Adipocyte (in vitro differentiated cells): ENCODE results near the gene DPF1.

ENCODE experiments used
- DNase-seq: peaks from one replicate; pipeline ENCODE4 v3.0.0-alpha.2; 2015; ENCODE audit warnings: low read depth
- H3K27me3 ChIP-seq: replicated peaks from 2 replicates; pipeline ENCODE4 v1.7.0; 2013; ENCODE audit warnings: mild to moderate bottlenecking, low read length, moderate library complexity; ENCODE audit not compliant: control insufficient read depth, insufficient read depth
- H3K36me3 ChIP-seq: 2 replicates; pipeline ENCODE4 v1.7.0; 2013; ENCODE audit warnings: low read length, mild to moderate bottlenecking, moderate library complexity; ENCODE audit not compliant: control insufficient read depth, insufficient read depth, severe bottlenecking
- H3K4me1 ChIP-seq: 2 replicates; pipeline ENCODE4 v1.7.0; 2013; ENCODE audit warnings: mild to moderate bottlenecking, low read length, moderate library complexity; ENCODE audit not compliant: control insufficient read depth, insufficient read depth
- H3K4me3 ChIP-seq: 2 replicates; pipeline ENCODE4 v1.7.0; 2013; ENCODE audit warnings: mild to moderate bottlenecking, low read length, moderate library complexity
- H3K9ac ChIP-seq: 2 replicates; pipeline ENCODE4 v1.7.0; 2013; ENCODE audit warnings: mild to moderate bottlenecking, low read length, moderate library complexity
- H3K9me3 ChIP-seq: 2 replicates; pipeline ENCODE4 v1.7.0; 2013; ENCODE audit warnings: mild to moderate bottlenecking, low read length, moderate library complexity; ENCODE audit not compliant: control insufficient read depth

Gene DPF1

DNA sequence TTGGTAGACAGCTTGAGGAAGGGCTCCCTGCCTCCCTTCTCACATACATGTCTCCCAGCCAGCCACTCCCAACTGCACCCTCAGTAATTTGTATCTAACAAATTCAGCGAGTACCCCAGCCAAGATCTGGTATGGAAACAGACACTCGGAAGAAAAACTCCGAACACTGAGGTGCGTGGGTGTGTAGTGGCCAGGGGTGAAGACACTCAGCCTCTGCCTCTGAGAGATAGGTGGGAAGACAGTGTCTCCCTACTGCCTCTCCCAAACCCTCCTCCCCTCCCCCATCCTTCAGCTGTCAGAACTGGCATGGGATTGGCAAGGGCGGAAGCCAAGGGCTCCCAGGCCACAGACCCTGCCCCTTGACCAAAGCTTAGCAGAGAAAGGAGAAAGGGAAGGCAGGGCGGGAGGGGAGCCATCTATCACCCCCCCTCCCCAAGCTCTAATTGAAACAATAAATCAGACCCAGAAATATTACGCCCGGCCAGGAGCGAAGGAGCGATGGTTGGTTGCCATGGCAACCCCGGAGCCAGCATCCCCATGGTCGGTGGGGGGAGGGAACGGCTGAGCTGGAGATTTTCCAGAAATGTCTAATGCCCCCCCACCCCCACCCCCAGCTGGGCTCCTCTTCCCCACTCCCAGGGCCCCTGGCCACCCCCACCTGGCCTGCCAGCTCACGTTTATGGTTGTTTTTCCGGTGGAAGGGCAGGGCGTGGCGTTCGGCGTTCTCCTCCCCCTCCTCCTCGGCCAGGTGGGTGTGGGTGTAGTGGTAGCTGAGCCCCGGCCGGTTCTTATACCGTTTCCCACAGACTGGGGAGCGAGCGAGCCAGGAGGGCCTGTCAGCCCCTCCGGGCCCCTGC lies 7.0 kb downstream of the DPF1 start:
- no peak for DNase-seq
- H3K4me1 ChIP-seq, result no peaks in the 10 kb centered on the region
- no peaks in the 10 kb centered on the region for H3K36me3 ChIP-seq
- H3K27me3 ChIP-seq, result no peaks in the 10 kb centered on the region
- no peak overlapping the region for H3K4me3 ChIP-seq
- H3K9ac ChIP-seq, result no peak overlapping the region
- no peaks in the 10 kb centered on the region for H3K9me3 ChIP-seq

DNA sequence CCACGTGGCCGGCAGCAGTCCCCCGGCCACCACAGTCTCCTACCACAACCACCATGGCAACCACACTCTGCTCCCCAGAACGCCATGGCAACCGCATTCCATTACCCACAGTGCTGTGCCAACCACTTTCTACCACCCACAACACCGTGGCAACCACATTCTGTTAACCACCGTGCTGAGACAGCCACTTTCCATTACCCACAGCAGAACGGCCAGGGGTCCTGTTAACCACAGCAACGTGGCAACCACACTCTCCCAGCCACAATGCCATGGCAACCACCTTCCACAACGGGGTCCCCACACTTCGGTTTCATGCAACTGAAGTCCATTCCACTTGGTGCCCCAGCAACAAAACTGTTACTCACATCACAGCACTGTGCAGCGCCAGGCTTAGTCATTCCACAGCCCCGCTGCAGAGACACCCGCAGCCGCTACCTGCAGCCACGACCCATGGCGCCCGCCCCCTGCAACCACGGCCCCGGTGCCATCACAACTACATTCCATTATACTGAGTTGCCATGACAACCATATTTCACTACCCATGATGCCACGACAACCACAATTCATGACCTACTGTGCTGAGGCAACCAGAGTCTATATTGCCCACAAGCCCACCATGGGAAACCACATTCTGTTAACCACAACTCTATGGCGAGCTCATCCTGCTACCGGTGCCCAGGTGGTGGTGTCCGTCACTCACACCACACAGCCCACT lies 10.0 kb downstream of the DPF1 start:
- no peaks in the 10 kb centered on the region for H3K36me3 ChIP-seq
- H3K4me3 ChIP-seq, result no peak overlapping the region
- DNase-seq, result no peak
- peaks cover 8% of the 10 kb centered on the region for H3K4me1 ChIP-seq
- peaks cover 4% of the 10 kb centered on the region for H3K27me3 ChIP-seq
- no peaks in the 10 kb centered on the region for H3K9me3 ChIP-seq
- H3K9ac ChIP-seq, result no peak overlapping the region

DNA sequence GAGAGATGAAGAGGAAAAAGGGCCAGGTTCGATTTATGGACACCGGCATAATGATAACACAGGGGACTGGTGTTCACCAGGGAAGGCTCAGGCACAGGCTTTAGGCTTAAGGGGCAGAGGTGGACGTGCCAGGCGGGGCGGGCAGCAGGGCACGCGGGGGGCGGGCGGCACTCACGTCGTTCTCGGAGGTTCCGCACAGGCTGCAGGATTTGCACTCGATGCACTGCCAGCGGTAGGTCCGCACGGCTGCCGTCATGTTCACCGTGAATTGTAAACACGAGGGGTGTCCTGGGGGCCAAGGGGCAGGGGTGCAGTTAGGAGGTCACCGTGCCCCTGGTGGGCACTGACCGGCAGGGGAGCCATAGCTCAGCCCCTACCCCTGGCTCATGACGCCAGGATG lies 10.6 kb downstream of the DPF1 start:
- Histone ChIP-seq H3K36me3 (no peaks in the 10 kb centered on the region), H3K9me3 (no peaks in the 10 kb centered on the region), H3K9ac (no peak overlapping the region), H3K4me1 (peaks cover 8% of the 10 kb centered on the region), H3K27me3 (peaks cover 4% of the 10 kb centered on the region), H3K4me3 (no peak overlapping the region)
- no peak for DNase-seq

DNA sequence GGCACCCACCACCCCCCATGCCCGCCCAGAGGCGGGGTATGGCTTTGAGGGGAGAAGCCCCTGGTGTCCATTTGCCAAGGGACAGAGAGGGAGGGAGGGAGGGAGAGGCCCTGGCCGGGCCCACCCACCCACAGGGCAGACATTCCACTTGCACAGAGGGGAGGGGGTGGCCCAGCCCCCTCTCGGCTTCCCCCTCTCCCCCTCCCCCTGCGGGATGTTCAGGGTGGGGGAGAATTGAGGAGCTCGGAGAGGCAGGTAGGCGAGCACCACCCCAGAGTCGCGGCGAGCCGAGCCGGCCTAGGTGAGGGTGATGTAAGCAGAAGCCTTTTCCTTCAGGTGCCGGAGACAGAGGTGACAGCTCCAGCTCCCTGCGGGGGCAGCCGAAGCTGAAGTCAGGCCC lies 12.3 kb downstream of the DPF1 start:
- Histone ChIP-seq H3K9ac (no peak overlapping the region), H3K4me1 (peaks cover 8% of the 10 kb centered on the region), H3K9me3 (no peaks in the 10 kb centered on the region), H3K4me3 (no peak overlapping the region), H3K27me3 (peaks cover 4% of the 10 kb centered on the region), H3K36me3 (no peaks in the 10 kb centered on the region)
- DNase-seq, result no peak

DNA sequence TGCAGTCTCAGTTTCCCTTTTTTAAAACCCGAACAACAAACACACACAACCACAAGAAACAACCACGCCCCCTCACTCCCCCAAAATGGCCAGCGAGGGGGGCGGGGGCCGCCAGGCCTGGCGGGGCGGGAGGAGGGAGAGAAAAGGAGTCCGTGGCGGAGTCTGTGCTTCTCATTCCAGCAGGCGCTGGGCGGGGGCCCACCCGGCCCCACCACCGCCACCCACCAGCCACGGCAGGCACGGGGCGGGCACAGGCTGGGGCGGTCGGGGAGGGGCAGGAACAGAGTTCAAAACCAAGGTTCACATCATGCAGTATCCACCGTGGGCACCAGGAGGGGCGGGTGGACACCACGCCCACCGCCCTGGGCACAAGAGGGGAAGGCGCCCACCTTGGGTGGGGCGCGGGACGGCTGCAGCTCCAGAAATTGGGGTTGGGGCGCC lies 12.9 kb downstream of the DPF1 start:
- no peaks in the 10 kb centered on the region for H3K36me3 ChIP-seq
- peaks cover 4% of the 10 kb centered on the region for H3K27me3 ChIP-seq
- H3K4me3 ChIP-seq, result no peak overlapping the region
- H3K9me3 ChIP-seq, result no peaks in the 10 kb centered on the region
- DNase-seq, result no peak
- peaks cover 8% of the 10 kb centered on the region for H3K4me1 ChIP-seq
- H3K9ac ChIP-seq, result no peak overlapping the region

DNA sequence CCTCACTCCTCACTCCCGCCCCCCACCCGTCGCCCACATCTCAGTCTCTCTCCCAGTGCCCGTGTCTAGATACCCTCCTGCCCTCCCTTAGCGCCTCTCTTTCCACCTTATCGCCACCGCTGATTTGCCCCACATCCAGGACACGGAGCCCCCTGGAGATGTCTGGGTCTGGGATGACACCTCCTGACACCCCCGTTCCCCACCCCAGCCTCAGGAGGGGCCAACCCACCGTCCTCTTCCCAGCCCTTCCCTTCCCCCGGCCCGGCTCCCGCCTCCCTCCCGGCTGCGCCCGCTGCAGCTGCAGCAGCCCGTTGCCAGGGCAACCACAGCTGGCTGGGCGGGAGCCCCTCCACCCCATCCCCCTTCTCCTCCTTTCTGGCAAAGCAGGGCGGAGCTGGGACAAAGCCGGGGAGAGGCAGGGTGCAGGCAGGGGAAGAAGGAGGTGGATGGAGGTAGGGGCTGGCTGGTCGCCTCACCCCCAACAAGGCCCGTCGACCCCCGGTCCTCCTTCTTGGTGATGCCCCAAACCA lies 13.5 kb downstream of the DPF1 start:
- Histone ChIP-seq H3K27me3 (peaks cover 4% of the 10 kb centered on the region), H3K4me3 (no peak overlapping the region), H3K9ac (no peak overlapping the region), H3K9me3 (no peaks in the 10 kb centered on the region), H3K36me3 (no peaks in the 10 kb centered on the region), H3K4me1 (peaks cover 8% of the 10 kb centered on the region)
- no peak for DNase-seq

DNA sequence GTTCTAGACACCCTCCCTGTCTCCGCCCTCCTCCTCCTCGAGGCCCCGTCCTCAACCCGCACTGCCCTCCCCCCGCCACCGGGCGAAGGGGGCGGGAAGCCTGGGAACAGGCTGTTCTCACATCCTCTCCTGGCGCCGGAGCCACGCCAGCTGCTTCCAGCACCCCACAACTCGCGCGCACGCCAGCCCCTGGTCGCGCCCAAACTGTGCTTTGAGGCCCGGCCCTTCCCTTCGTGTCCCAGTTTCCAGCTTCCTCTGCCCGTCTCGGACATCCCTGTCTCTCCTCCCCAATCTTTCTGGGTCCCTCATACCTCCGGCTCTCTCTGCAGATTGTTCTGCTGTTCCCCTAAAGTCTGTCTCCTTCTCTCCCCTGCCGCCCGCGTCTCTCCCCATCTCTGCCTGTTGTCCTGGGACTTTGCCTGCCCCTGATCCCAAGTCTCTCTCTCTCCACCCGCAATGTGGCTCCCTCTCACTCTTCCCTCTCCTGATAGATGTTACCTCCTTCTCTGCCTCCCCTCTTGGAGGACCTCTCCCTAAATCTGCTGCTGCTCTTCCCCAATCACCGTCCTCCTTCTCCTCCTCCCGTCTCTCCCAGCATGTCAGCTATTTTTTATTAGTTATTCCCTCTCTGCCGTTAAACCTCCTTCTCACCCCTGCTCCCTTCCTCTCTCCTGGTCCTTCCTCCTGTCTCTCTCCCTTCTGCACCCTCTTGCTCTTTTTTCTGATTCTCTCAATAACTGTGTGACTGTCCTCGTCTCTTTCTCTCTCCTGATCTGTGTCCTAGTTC lies 14.2 kb downstream of the DPF1 start:
- peak overlapping the region; percentile 25 for H3K9ac ChIP-seq
- peaks cover 8% of the 10 kb centered on the region for H3K4me1 ChIP-seq
- H3K9me3 ChIP-seq, result no peaks in the 10 kb centered on the region
- peaks cover 4% of the 10 kb centered on the region for H3K27me3 ChIP-seq
- H3K36me3 ChIP-seq, result no peaks in the 10 kb centered on the region
- peak; percentile 68 for DNase-seq
- H3K4me3 ChIP-seq, result peak overlapping the region; percentile 52

DNA sequence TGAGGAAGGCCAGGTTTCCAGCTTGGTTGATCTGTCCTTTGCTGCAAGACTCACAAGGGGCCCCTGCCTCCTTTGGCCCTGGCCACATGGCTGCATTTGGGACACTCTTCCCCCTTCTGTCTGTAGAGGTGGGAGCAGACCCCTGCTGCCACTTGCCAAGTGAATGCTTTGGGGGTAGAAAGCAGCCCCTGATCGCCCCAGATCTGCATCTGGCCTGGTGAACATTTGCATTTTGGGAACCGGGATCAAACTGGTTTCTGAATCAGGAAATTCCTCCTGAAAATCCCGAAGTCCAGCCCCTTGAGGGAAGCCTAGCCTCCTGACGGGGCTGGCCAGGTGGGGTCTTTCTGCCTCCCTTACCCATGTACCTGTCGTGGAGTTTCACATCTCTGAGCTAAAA lies 14.9 kb downstream of the DPF1 start:
- peaks cover 8% of the 10 kb centered on the region for H3K4me1 ChIP-seq
- peaks cover 4% of the 10 kb centered on the region for H3K27me3 ChIP-seq
- H3K4me3 ChIP-seq, result peak overlapping the region; percentile 52
- H3K9me3 ChIP-seq, result no peaks in the 10 kb centered on the region
- H3K36me3 ChIP-seq, result no peaks in the 10 kb centered on the region
- no peak for DNase-seq
- peak overlapping the region; percentile 25 for H3K9ac ChIP-seq

DNA sequence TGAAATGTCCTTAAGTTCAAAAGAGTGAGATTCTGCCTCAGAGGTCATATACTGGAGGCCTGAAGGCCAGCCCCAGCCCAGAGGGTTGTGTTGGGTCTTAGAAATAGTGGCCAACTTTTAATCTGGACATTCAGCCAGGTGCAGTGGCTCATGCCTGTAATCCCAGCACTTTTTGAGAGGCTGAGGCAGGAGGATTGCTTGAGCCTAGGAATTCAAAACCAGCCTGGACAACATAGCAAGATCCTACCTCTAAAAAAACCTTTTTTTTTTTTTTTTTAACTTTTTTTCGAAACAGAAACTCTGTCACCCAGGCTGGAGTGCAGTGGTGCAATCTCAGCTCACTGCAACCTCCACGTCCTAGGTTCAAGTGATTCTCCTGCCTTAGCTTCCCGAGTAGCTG lies 15.5 kb downstream of the DPF1 start:
- DNase-seq, result no peak
- no peaks in the 10 kb centered on the region for H3K9me3 ChIP-seq
- no peak overlapping the region for H3K4me3 ChIP-seq
- no peak overlapping the region for H3K9ac ChIP-seq
- H3K27me3 ChIP-seq, result peaks cover 4% of the 10 kb centered on the region
- peaks cover 8% of the 10 kb centered on the region for H3K4me1 ChIP-seq
- no peaks in the 10 kb centered on the region for H3K36me3 ChIP-seq

DNA sequence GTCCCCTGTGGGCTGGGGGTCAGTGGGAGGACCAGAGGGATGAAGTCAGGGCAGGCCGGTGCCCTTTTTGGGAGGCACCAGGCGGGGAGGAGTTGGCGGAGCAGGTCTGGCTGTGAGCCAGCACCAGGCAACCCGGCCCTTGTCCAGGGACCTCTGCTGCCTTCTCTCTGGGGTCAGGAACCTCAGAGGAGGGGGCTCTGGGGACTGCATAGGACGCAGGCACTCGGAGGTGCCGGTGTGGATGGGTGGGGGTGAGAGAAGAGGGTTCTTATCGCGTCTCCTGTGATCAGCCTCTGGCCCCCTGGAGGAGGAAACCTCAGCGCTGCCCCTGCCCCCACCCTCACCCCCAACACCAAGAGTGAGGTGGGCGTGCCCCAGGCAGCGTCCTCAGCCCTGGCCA lies 16.5 kb downstream of the DPF1 start:
- Histone ChIP-seq H3K4me1 (peaks cover 8% of the 10 kb centered on the region), H3K27me3 (peaks cover 4% of the 10 kb centered on the region), H3K9ac (no peak overlapping the region), H3K9me3 (no peaks in the 10 kb centered on the region), H3K4me3 (no peak overlapping the region), H3K36me3 (no peaks in the 10 kb centered on the region)
- no peak for DNase-seq

DNA sequence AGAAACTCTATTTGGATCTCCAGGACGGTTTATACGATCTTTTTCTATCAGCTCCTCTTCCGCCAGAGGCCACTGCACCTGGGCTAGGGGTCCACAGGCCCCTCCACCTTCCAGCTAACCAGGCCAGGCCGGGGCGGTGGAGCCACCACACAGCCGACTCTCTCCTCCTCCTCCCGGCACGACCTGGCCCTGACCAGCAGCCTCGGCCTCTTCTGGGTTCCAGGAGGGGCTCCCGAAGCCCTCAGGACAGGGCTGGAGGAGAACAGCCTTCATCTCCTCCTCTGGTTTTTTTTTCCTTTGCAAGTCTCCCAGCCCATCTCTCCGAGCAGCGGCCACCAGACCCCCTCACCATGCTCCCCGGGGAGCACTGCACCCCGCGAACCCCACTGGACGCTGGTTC lies 17.1 kb downstream of the DPF1 start:
- H3K36me3 ChIP-seq, result no peaks in the 10 kb centered on the region
- peaks cover 8% of the 10 kb centered on the region for H3K4me1 ChIP-seq
- no peak overlapping the region for H3K4me3 ChIP-seq
- no peak overlapping the region for H3K9ac ChIP-seq
- DNase-seq, result no peak
- peaks cover 4% of the 10 kb centered on the region for H3K27me3 ChIP-seq
- H3K9me3 ChIP-seq, result no peaks in the 10 kb centered on the region
